DMS 273 (cell line): Measurements from ENCODE around the gene ARCN1.

Experiments
- DNase-seq: peaks from one replicate; lab custom pipeline; 2025; ENCODE audit not compliant: unreplicated experiment; lab: John Stamatoyannopoulos, UW

Gene ARCN1

DNA sequence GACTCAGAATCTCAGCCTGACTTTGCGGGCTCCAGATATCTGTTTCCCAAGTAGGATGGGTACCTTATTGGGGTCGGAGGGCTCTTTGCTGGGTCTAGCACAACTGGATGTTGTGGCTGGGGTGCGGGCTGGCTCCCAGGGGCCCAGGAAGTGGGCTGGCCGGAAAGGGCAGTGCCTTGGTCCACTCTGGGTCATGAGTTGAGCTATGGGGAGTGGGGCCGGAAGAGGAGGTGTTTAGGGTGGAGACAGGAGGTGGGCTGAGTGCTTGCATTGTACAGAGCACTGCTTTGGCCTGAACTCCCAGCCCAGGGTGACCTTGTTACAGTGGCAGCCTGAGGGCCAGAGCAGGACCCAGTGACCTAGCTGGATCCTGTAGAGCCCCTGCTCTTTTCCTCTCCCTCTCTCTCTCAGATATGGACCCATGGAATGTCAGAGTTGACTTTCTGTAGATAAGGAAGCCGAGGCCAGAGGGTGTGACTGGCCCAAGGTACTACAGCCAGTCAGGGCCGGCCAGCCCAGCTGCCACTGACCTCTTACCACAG lies 48.4 kb downstream of the ARCN1 start:
- no peak for DNase-seq

DNA sequence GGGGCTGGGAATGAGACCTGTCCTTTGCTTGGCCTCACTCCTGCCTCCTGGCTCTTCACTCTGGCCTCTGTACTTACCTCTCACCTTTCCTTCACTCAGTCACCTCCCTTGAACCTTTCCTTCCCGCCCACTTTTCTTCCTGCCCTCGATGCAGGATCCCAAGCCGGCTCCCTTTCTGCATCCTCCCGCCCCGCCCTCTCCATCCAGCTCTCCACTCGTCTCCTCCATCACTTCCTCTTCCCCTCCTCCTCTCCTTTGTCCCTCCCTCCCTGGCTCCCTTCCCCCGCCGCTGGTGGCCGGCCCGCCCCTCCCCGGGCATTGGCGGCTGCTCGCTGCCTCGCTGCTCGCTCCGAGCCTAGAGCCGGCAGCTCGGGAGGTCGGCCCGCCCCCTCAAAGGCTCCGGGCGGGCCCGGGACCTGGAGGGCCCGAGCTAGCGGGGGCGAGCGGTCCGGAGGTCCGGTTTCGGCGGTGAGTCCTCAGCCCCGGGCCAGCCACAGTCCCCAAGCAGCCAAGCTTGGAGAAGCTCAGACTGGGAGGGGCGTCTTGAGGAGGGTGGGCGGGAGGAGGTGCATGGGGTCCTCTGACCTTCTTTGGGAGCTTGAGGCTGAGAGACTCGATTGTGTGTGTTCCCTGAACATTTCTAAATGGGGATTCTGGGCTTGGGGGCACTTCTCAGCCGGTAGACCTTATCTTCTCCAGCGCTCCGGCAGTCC lies 49.0 kb downstream of the ARCN1 start:
- peak; percentile 89 for DNase-seq

DNA sequence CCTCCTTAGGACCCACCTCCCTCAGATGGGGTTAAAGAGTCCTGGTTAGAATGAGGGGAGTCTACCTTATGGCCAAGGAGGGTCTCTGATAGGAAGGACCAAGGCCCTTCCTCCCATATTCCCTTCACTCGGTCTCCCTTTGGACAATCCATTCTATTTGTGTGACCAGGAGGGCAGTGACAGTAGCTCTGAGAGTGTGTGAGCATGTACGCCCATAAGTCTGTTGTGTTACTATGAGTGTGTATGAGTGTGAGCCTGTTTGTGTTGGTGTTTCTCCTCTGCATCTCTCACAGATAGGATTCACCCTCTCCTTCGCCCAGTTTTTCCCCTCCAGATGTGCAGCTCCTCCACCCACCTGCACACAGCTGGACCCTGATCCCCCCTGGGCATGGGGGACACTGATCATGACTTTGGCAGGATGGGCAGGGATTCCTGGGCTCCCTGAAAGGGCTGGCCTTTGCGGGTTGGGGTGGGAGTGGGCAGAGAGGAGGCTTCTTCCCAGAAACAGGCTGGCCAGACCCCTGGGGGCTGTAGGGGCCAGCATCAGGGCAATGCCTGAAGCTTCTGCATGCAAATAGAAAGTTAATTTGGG lies 49.7 kb downstream of the ARCN1 start:
- no peak for DNase-seq

DNA sequence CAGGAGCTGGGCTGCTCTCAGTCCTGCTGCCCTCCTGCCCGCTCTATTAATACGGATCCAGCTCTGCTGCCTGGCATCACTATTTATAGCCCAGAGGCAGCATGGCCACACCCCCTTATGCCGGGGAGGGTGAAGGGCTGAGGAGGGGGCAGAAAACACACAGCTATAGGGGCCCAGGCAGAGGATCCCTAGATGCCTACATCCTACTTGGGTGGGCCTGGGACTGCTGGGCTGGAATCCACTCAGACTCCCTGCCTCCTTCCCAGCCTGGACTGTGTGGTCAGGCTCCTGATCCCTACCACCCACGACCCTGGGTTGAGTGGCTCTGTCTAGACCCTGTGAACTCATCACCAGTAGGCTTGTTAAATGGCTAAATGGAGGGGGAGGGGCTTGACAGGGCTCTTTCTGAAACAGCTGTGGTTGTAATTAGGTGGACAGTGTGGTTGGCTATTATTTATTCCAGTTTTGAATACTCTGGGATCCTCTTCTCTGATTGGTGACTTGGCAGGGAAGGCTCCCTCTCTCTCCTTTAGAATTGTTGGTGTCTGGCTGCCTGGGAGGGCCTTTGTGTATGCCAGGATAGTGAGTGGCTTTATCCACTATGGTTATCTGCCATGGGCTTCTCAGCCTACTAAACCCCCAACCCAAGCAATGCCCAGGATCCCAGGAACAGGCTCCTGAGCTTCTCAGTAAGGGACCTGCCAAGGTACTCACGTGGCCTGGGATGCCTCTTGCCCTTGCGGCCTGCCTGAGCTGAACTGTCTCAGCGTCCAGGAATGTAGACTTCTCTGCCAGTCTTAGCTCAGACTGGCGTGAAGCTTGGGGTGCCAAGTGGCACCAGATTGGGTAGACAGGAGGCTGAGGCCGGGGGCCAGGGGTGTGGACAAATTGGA lies 50.4 kb downstream of the ARCN1 start:
- peak; percentile 86 for DNase-seq

DNA sequence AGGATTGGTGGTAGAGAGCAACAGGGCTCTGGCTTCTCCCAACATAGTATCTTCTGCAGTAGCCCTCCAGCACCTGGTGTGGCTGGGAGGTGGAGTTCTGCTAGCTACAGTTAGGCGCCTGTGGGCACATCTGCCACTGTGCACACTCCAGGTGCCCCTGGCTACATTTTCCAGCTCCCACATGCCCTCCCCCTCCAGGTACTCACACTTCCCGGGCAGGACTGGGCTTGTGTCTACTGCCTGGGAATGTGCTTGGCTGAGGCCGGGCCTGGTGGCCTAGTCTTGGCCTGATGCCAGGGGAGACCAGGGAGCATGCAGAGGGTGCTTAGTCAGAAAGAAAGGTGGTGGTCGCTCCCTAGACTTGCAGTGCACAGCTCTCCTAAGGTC lies 51.1 kb downstream of the ARCN1 start:
- DNase-seq, result peak; percentile 86

DNA sequence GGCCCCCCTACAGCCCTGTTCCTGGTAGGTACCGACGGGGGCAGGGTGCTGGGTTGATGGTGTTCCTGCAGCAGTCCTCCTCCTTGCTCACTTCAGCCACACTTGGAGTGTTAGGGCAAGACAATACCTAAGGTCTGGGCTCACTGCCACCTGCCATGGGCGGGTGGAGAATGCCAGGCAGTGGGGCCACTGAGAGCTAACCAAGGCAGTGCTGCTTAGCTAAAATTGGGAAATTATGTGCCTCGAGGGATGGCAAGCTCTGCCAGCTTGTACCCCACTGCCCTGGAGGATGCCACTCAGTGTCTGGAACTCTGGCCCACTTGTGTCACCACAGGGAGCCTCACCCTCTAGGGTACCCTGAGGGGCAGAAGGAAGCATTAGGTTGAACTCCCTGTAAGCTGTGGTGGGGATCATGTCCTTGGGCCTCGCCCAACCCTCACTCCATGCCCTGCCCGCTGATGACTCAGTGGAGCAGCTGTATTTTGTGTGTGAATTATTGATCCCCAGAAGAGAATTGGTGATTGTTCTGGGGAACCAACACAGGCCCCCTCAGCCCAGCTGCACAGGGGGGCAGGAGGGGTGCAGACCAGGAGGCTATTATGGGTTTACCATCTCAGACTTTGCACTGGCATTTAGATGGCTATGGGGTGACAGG lies 53.0 kb downstream of the ARCN1 start:
- DNase-seq, result no peak

DNA sequence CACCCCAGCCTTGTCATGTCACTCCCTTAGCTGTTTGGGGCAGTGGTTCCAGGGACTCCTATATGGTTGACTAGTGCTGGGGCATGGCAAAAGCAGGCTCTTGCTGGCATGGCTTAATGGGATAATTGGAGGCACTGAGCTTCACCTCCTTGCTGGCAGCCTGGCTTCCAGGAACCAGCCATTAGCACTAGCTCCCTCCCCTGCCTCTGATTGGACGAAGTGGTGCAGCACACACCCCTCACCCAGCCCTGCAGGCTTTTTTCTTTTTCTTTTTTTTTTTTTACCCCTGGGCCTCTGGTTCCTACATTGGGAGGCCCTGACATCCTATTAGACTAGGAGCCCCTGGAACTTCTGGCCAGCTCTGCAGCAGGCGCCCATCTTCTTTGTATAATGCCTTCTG lies 53.8 kb downstream of the ARCN1 start:
- peak; percentile 64 for DNase-seq

DNA sequence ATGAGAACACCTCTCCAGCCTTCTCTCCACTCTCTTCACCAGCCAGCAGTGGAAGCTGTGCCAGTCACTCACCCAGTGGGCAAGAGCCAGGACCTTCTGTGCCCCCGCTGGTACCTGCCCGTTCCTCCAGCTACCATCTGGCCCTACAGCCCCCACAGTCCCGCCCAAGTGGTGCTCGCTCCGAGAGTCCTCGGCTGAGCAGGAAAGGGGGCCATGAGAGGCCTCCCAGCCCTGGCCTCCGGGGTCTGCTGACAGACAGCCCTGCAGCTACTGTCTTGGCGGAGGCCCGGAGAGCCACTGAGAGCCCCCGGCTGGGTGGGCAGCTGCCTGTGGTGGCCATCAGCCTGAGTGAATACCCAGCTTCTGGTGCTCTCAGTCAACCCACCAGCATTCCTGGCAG lies 55.4 kb downstream of the ARCN1 start:
- DNase-seq, result no peak

DNA sequence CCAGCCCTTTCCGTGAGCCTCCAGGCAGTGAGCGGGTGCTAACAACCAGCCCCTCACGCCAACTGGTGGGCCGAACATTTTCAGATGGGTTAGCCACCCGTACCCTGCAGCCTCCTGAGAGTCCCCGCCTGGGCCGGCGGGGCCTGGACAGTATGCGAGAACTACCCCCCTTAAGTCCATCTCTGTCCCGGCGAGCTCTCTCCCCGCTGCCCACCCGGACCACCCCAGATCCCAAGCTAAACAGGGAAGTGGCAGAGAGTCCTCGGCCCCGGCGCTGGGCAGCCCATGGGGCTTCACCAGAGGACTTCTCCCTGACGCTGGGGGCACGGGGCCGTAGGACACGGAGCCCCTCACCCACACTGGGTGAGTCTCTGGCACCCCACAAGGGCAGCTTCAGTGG lies 55.8 kb downstream of the ARCN1 start:
- no peak for DNase-seq

DNA sequence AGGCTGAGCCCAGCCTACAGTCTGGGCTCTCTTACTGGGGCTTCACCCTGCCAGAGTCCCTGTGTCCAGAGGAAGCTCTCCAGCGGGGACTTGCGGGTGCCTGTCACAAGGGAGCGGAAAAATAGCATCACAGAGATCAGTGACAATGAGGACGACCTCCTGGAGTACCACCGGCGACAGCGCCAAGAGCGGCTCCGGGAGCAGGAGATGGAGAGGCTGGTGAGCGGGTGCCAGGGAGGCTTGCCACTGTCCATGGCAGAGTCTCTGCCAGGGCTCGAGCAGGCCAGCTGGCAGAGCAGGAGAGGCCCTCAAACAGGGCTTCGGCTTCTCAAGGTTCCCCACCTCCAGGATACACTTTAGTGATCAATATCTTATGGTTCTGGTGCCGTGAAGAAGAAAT lies 56.2 kb downstream of the ARCN1 start:
- no peak for DNase-seq

DNA sequence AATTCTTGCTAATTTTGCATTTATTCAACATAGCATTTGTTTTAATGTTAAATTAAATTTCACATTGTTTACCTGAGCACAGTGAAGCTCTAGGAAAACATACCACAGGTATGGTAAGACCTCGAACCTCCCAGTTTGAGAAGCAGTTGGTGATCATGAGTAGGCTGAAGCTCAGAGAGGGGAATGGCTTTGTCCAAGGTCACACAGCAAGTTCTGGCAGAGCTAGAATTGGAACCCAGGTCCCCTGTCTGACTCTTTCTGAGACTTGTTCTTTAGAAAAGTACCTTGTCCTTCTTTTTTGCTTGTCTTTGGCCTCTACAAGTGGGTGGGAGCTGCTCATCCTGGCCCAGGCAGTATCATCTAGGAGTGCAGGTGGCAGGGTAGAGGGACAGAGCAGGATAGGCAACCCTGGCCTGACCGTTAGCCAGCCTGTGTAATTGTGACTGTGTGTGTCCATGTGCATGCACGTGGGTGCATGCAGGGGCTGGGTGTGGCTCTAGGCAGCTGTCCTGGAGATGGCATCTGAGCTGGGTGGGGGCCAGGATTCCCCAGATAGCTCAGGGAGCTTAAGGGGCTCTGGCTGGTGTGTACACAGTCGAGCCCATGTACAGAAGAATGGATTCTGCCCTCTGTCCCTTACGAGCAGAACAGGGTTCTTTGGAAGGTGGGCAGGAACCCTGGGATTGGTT lies 56.8 kb downstream of the ARCN1 start:
- no peak for DNase-seq

DNA sequence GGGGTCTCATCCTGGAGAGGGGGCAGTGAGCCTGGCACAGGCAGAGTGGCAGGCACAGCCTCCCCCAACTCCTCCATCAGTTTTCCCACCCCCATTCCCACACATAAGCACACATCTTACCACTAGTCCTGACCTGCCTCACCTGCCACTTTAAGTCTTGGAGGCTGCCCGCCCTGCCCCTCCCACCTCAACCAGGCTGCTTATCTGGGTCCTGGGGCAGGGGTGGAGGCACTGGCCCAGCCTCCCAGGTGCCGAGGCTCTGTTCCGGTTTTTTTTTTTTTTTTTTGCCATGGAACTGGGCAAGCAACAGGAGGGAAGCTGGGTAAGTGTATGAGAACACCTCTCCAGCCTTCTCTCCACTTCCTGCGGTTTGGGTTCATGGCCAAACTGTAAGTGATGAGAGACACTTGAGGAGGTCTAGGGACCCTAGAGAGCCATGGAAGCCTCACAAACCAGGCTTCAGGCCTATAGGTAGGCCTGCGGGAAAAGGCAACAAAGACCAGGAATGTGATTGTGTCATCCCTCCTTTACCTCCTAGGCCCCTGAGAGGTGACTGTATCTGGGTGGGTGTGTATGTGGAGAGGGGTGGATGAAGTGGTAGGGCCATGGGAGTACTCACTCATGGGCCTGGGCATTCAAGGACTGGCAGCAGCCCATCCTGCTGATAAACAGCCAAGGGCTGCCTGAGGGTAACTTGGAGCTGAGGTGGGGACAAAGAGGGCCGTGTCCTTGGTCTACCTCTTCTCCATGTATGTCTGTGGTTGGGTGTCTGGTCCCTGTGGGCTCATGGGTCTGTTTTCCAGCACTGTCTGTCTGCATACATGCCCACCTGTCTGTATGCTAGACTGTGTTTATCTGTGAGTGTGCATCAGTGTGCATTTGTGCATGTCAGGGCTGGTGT lies 57.8 kb downstream of the ARCN1 start:
- DNase-seq, result no peak

DNA sequence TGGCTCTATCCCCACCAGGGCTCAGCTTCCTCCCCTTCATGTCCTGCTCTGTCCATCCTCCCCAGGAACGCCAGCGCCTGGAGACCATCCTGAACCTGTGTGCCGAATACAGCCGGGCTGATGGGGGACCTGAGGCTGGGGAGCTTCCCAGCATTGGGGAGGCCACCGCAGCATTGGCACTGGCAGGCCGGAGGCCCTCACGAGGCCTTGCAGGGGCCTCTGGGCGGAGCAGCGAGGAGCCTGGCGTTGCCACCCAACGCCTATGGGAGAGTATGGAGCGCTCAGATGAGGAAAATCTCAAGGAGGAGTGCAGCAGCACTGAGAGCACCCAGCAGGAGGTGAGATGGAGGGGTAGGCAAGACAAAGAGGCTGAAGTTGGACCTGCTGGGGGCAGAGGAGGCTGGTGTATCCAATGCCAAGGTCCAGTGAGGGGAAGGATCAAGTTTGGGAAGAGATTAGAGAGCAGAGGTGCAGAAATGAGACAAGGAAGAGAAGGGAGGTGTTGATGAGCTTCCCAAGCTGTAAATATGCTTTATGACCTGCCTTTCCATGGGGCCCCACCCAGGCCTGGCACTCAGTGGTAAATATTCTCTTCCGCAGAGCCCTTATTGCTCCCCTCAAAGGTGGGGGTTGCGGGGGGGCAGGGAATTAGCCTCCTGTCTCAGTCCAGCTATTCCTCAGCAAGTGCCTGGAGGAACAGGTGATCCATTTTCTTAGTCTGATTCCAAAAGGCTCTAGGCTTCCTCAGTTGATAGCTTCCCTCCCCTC lies 59.1 kb downstream of the ARCN1 start:
- DNase-seq, result no peak

DNA sequence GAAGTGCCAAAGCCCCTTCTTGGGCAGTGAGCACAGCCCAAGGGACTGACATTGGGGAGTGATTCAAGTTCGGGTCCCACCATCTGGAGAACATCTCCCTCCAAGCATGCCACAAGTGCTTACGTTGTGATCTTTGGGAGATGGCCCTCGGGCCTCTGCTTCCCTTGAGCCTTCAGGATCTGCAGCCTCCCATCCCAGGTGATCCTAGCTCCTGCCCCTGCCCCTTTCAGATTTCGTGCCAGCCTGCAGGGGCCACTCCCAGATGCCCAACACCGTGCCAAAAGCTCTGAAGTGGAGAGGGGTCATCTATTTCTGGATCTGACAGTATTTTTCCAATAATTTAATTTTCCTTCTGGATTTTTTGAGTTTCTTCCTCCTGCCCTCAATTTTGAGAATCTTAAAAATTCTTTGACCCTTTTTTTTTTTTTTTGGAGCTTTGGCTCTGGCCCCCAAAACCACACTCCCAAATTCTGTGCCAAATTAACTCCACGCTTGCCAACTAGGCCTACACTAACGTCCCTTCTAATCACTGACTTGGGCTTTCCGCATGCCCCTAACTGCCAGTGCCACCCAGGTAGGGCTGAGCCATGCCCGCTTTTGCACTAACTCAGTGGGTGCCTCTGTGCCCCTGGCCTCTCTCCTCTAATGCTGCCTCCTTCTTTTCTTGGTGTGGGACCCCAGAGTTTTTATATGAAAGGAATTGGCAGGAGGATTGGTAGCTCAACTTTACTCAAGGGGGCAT lies 60.5 kb downstream of the ARCN1 start:
- no peak for DNase-seq

DNA sequence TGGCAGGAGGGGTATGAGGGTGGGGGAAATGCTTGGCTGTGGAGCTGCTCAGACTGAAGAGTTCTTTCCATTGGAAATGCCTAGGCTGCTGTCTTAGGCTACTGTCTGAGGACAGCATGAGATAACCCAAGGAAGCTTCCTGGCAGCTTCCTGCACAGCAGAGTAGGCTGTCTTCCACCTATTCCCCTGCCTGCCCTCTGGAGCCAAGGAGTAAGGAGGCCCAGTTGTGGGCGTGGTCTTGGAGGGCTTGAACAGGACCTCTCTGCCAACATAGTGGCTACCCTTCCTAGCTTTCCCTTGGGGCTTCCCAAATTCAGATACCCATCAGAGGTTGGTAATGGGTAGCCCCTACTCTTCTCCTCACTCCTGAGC lies 61.1 kb downstream of the ARCN1 start:
- no peak for DNase-seq

DNA sequence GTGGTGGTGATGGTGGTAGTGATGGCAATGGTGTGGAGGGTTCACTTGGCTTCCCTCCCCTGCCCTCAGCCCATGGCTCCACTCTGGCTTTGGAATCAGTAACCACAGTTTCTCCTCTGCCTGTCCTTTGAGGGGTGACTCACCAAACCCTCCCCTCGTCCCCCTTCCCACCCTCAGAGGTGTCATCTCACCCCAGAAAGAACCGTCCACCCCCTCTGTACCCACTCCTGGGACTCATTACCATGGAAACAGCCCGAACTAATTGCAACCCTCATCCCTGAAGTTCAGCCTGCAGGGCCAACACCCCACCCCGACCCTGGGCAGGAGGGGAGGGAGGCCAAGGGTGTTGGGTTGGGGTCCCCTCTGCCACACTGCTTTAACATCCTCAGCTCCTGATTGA lies 61.8 kb downstream of the ARCN1 start:
- DNase-seq, result no peak

DNA sequence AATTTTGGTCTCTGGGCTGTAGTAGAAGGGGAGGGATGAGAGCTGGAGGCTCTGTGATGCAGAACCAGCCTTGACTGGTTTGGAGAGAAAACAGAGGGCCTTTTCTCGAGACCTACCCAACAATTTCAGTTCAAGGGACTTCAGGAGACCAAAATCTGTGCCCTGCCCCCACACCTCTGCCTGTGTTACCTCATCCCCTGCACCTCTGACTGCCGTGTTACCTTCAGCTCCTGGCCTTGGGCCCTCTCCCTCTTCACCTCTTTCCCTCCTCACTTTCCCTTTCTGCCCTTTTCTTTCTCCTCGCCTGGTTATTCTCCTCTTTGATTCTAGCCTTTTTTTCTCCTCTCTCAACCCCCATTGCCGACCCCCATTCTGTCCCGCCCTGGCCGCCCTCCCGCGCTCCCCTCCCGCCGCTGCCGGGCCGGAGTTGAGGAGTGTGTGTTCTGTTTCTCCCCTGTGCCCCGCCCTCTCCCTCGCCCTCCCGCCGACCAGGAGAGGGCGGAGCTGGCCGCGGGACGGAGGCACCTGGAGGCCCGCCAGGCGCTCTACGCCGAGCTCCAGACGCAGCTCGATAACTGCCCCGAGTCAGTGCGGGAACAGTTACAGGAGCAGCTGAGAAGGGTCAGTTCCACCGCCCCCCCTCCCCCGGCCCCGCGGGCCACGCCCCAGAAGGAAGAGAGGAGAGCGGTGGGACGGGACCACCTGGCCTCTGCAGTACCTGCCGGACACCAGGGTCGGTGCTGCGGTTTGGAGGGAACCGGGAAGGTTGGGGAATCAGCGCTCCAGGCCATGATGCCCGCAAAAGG lies 62.4 kb downstream of the ARCN1 start:
- DNase-seq, result peak; percentile 87

DNA sequence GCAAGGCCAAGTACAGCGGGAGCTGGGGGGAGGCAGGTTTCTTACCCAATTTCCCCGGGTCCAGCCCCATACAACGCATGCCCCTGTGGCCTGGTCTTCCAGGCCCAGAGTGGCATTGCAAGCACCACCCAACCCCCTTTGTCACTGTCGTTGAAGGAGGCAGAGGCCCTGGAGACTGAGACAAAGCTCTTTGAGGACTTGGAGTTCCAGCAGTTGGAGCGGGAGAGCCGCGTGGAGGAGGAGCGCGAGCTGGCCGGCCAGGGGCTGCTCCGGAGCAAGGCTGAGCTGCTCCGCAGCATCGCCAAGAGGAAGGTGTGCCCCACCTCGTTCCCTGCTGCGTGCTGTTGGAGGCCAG lies 63.0 kb downstream of the ARCN1 start:
- DNase-seq, result peak; percentile 36
